IMR-90 (cell line): ENCODE data around the gene EVI5. TPM values are rescaled to one million over a fixed set of nuclear protein-coding genes. Genes with fewer than 3 reads are reported as not detected.
A peak's percentile ranks its signal among the peaks of the same experiment; 100 is the strongest.

Experiments used
- ATAC-seq: fragments of 200-7000 bp; cut with Tn5 transposase; 2 replicates; pipeline ENCODE4 v1.9.1; 2020; ENCODE audit warnings: low read depth, mild to moderate bottlenecking, moderate library complexity
- BruUV-seq: library from RNA; stranded (reverse); fragments of 400-500 nt; replicated peaks from 2 replicates; lab custom pipeline; 2021; lab: Mats Ljungman, UMichigan
- CTCF ChIA-PET: fragments of 300-600 bp; formaldehyde crosslinking; extraction: SDS; loops from one replicate; lab custom pipeline; 2021; ENCODE audit warnings: antibody characterized with exemption; lab: Yijun Ruan, JAX
- POLR2A ChIA-PET: fragments of 300-600 bp; sonication (Branson Sonifier 250); formaldehyde crosslinking; loops from one replicate; lab custom pipeline; 2022; ENCODE audit warnings: antibody characterized with exemption; ENCODE audit not compliant: unreplicated experiment; lab: Charles Lee
- DNase-seq: peaks from one replicate; pipeline ENCODE4 v3.0.0; 2013
- H2AFZ ChIP-seq: replicated peaks from 2 replicates; pipeline ENCODE3; 2013; ENCODE audit warnings: low read length, mild to moderate bottlenecking; ENCODE audit not compliant: poor library complexity
- H2AK5ac ChIP-seq: 2 replicates; pipeline ENCODE4 v1.6.1; 2013; ENCODE audit warnings: low read depth, low read length, inconsistent platforms
- H2AK9ac ChIP-seq: replicated peaks from 2 replicates; pipeline ENCODE3; 2013; ENCODE audit warnings: mild to moderate bottlenecking, low read depth, low read length, moderate library complexity; ENCODE audit not compliant: poor library complexity
- H2BK120ac ChIP-seq: 2 replicates; pipeline ENCODE4 v1.6.1; 2013; ENCODE audit warnings: low read depth, low read length, inconsistent platforms
- H2BK15ac ChIP-seq: 3 replicates; pipeline ENCODE4 v1.6.1; 2013; ENCODE audit warnings: low read depth, low read length, inconsistent platforms
- H2BK20ac ChIP-seq: 2 replicates; pipeline ENCODE4 v1.6.1; 2013; ENCODE audit warnings: low read depth, mild to moderate bottlenecking, inconsistent platforms, low read length, moderate library complexity
- H2BK5ac ChIP-seq: 2 replicates; pipeline ENCODE4 v1.6.1; 2013; ENCODE audit warnings: mild to moderate bottlenecking, low read depth, low read length, inconsistent platforms; ENCODE audit not compliant: poor library complexity, severe bottlenecking
- H3K14ac ChIP-seq: replicated peaks from 2 replicates; pipeline ENCODE4 v1.6.1; 2013; ENCODE audit warnings: low read depth, low read length, inconsistent platforms
- H3K18ac ChIP-seq: 2 replicates; pipeline ENCODE4 v1.6.1; 2013; ENCODE audit warnings: low read depth, low read length, control low read depth
- H3K23ac ChIP-seq: 2 replicates; pipeline ENCODE4 v1.6.1; 2013; ENCODE audit warnings: low read depth, low read length, inconsistent platforms
- H3K27ac ChIP-seq: 2 replicates; pipeline ENCODE4 v1.5.1; 2013; ENCODE audit warnings: mild to moderate bottlenecking, control low read depth, low read length; ENCODE audit not compliant: insufficient read depth
- H3K27me3 ChIP-seq: 2 replicates; pipeline ENCODE4 v1.6.1; 2013; ENCODE audit warnings: low read length; ENCODE audit not compliant: control insufficient read depth, insufficient read depth
- H3K36me3 ChIP-seq: 2 replicates; pipeline ENCODE4 v1.6.1; 2013; ENCODE audit warnings: low read length, mixed read lengths; ENCODE audit not compliant: control insufficient read depth, insufficient read depth
- H3K4ac ChIP-seq: 2 replicates; pipeline ENCODE4 v1.6.1; 2013; ENCODE audit warnings: low read depth, low read length, inconsistent platforms
- H3K4me1 ChIP-seq: 2 replicates; pipeline ENCODE4 v1.6.1; 2013; ENCODE audit warnings: low read length, mixed read lengths; ENCODE audit not compliant: control insufficient read depth, insufficient read depth
- H3K4me2 ChIP-seq: 2 replicates; pipeline ENCODE4 v1.6.1; 2013; ENCODE audit warnings: low read depth, mild to moderate bottlenecking, control low read depth, low read length, moderate library complexity
- H3K4me3 ChIP-seq: 2 replicates; pipeline ENCODE4 v1.5.1; 2013; ENCODE audit warnings: low read depth, mild to moderate bottlenecking, control low read depth, low read length, moderate library complexity; ENCODE audit not compliant: insufficient read depth
- H3K56ac ChIP-seq: 2 replicates; pipeline ENCODE4 v1.6.1; 2013; ENCODE audit warnings: low read length, inconsistent platforms; ENCODE audit not compliant: insufficient read depth; ENCODE audit errors: extremely low read depth
- H3K79me1 ChIP-seq, 2 experiments: 2 replicates each; pipeline ENCODE4 v1.6.1; 2013; ENCODE audit warnings: low read length in 2 of 2, inconsistent platforms in 1 of 2, low read depth in 1 of 2
- H3K9ac ChIP-seq: 2 replicates; pipeline ENCODE4 v1.6.1; 2013; ENCODE audit warnings: low read depth, low read length, control low read depth
- H3K9me1 ChIP-seq: 2 replicates; pipeline ENCODE4 v1.6.1; 2013; ENCODE audit warnings: low read length, inconsistent platforms; ENCODE audit not compliant: insufficient read depth
- H3K9me3 ChIP-seq: 2 replicates; pipeline ENCODE4 v1.6.1; 2013; ENCODE audit warnings: low read length; ENCODE audit not compliant: control insufficient read depth, insufficient read depth
- H4K20me1 ChIP-seq: 2 replicates; pipeline ENCODE4 v1.6.1; 2013; ENCODE audit warnings: low read length, inconsistent platforms; ENCODE audit not compliant: insufficient read depth
- H4K5ac ChIP-seq: 2 replicates; pipeline ENCODE4 v1.6.1; 2013; ENCODE audit warnings: mild to moderate bottlenecking, low read depth, low read length, control low read depth
- H4K8ac ChIP-seq, 2 experiments: 2 replicates each; pipeline ENCODE4 v1.6.1; 2013; ENCODE audit warnings: low read depth in 2 of 2, low read length in 2 of 2, control low read depth in 1 of 2, inconsistent platforms in 1 of 2
- H4K91ac ChIP-seq: 2 replicates; pipeline ENCODE4 v1.6.1; 2013; ENCODE audit warnings: low read depth, low read length, inconsistent platforms; ENCODE audit not compliant: insufficient read depth
- CTCF ChIP-seq: conservative IDR thresholded peaks from 2 replicates; pipeline ENCODE4 v1.5.1; 2012; ENCODE audit warnings: mild to moderate bottlenecking, low read depth, low read length, improper control_type of control experiment
- ELK1 ChIP-seq: fragments of 150-350 bp; IDR thresholded peaks from 2 replicates; pipeline ENCODE4 v1.6.1; 2016; ENCODE audit warnings: low read depth, mild to moderate bottlenecking, low read length, moderate library complexity, borderline replicate concordance
- SMC3 ChIP-seq: fragments of 150-350 bp; IDR thresholded peaks from 2 replicates; pipeline ENCODE4 v1.6.1; 2016; ENCODE audit warnings: low read depth, mild to moderate bottlenecking, antibody characterized with exemption, low read length, moderate library complexity
- USF2 ChIP-seq: fragments of 150-350 bp; IDR thresholded peaks from 2 replicates; pipeline ENCODE4 v1.6.1; 2017; ENCODE audit warnings: mild to moderate bottlenecking, antibody characterized with exemption, low read length, low read depth
- WGBS, 2 experiments: methylation state at CpG; one replicate each; pipeline versions ENCODE4 v1.1.5 to v1.1.7; 2013; ENCODE audit warnings: missing lambda C conversion rate in 2 of 2; ENCODE audit not compliant: insufficient read length in 1 of 2; ENCODE audit errors: extremely low coverage in 2 of 2; 5-methylcytosine and 5-hydroxymethylcytosine counted together
- dilution Hi-C: fragments of 300-500 bp; cut with HindIII; formaldehyde crosslinking; loops from one replicate; pipeline ENCODE4 v1.14.3; 2018; ENCODE audit warnings: low sequenced_read_pairs; ENCODE audit not compliant: unreplicated experiment
- in situ Hi-C: fragments of 300-500 bp; cut with MboI; formaldehyde crosslinking; loops from 3 replicates; pipeline ENCODE4 v1.14.3; 2019; ENCODE audit warnings: low sequenced_read_pairs, inconsistent platforms, mixed read lengths
- intact Hi-C: fragments of 100-400 bp; cut with micrococcal nuclease; formaldehyde crosslinking; loops from 2 replicates; pipeline ENCODE4 v1.10.0; 2022
- polyA plus RNA-seq, 3 experiments: library from polyadenylated mRNA; depleted of rRNA; stranded (reverse); fragments of >200 nt; gene quantifications; 2 replicates each; pipeline ENCODE4 v1.2.3, GENCODE V29; 2012; ENCODE audit warnings: low replicate concordance in 1 of 3
- total RNA-seq: library from RNA; depleted of rRNA; stranded (reverse); fragments of >200 nt; gene quantifications from 2 replicates; pipeline ENCODE4 v1.2.3, GENCODE V29; 2012

EVI5 gene
- total and polyA plus RNA-seq, 2 of the 4 experiments (the other 2 are of a cell fraction), result 13.9 to 26.9 TPM

GRCh38 chr1:92736395-92736794, 48.5 kb downstream of the EVI5 start:
- ChIA-PET POLR2A (no interaction called here), CTCF (interaction anchor here (0.8 to 1.4 kb wide), 3 partner anchors 10 to 17 kb away, joined by 3 to 5 read pairs (median 4); no protein-coding TSS in a partner anchor)
- no peak overlapping the region for H4K91ac ChIP-seq
- no peak overlapping the region for H2AFZ ChIP-seq
- no TSS peak for BruUV-seq
- H3K18ac ChIP-seq, result no peak overlapping the region
- dilution Hi-C loops (no loop called here), intact Hi-C loops (no loop called here), in situ Hi-C loops (no loop called here)
- H3K23ac ChIP-seq, result no peak overlapping the region
- H3K4me3 ChIP-seq, result no peak overlapping the region
- H2BK120ac ChIP-seq, result no peak overlapping the region
- H3K27ac ChIP-seq, result no peak overlapping the region
- no peak overlapping the region for H3K14ac ChIP-seq
- H2BK5ac ChIP-seq, result no peak overlapping the region
- no peak overlapping the region for H4K8ac ChIP-seq
- H2BK15ac ChIP-seq, result no peak overlapping the region
- no peak overlapping the region for H2AK5ac ChIP-seq
- DNase-seq (peak; percentile 15), ATAC-seq (0 out of 2 replicates have a peak, but pooled peaks have one; percentile 44)
- H3K9me1 ChIP-seq, result peaks cover 3% of the 10 kb centered on the region
- H4K5ac ChIP-seq, result no peak overlapping the region
- 0 out of 2 replicates have a peak, but pooled peaks cover 1% of the 10 kb centered on the region for H3K4me1 ChIP-seq
- no peak overlapping the region for H2BK20ac ChIP-seq
- no peak overlapping the region for H3K4me2 ChIP-seq
- H3K79me1 ChIP-seq, result peaks cover 23 to 36% of the 10 kb centered on the region in 2 experiments
- H4K20me1 ChIP-seq, result no peaks in the 10 kb centered on the region; the same call in 1 of the 2 replicates
- H2AK9ac ChIP-seq, result no peak overlapping the region
- H3K9ac ChIP-seq, result no peak overlapping the region
- H3K36me3 ChIP-seq, result peaks cover 8% of the 10 kb centered on the region
- no peaks in the 10 kb centered on the region for H3K27me3 ChIP-seq
- WGBS, 2 experiments, result no CpG with 5 or more reads among the region's 4 CpGs
- TF ChIP-seq SMC3, result no peak
- peak; percentile 23; the same call in 1 of the 2 replicates for TF ChIP-seq CTCF
- no peak for TF ChIP-seq ELK1
- TF ChIP-seq USF2, result no peak
- no peak overlapping the region for H3K56ac ChIP-seq
- no peak overlapping the region for H3K4ac ChIP-seq
- no peaks in the 10 kb centered on the region for H3K9me3 ChIP-seq
